Hypothalamus (tissue), 51 donors: ENCODE results near the gene IGFBP6.

Experiments used
- DNase-seq, 51 donors: peaks; one replicate each; lab custom pipeline; 2025; lab: John Stamatoyannopoulos, UW

IGFBP6 gene

GRCh38 chr12:53113951-53114350 lies 16.5 kb downstream of the IGFBP6 start:
- DNase-seq = no peak

- no peak for DNase-seq
These were observed 17.8 kb downstream of the IGFBP6 start for GRCh38 chr12:53115112-53115890.

- no peak for DNase-seq
These were observed 18.6 kb downstream of the IGFBP6 start for GRCh38 chr12:53115891-53116648.

- DNase-seq = no peak
These were observed 21.4 kb downstream of the IGFBP6 start for GRCh38 chr12:53118751-53119300.

- no peak for DNase-seq
These were observed 23.4 kb downstream of the IGFBP6 start for GRCh38 chr12:53120685-53121525.

- no peak for DNase-seq
These were observed 25.5 kb downstream of the IGFBP6 start for GRCh38 chr12:53122961-53123468.

- DNase-seq = no peak
These were observed 26.3 kb downstream of the IGFBP6 start for GRCh38 chr12:53123578-53124351.

GRCh38 chr12:53124352-53124723 lies 26.9 kb downstream of the IGFBP6 start:
- DNase-seq = no peak

- DNase-seq = no peak
These were observed 29.7 kb downstream of the IGFBP6 start for GRCh38 chr12:53127169-53127568.

GRCh38 chr12:53128780-53129569 lies 31.5 kb downstream of the IGFBP6 start:
- no peak for DNase-seq

- no peak for DNase-seq
These were observed 34.4 kb downstream of the IGFBP6 start for GRCh38 chr12:53131844-53132243.

- no peak for DNase-seq
These were observed 36.3 kb downstream of the IGFBP6 start for GRCh38 chr12:53133722-53134121.

GRCh38 chr12:53143355-53143754 lies 45.9 kb downstream of the IGFBP6 start:
- DNase-seq = no peak

GRCh38 chr12:53145383-53146260 lies 48.2 kb downstream of the IGFBP6 start:
- no peak for DNase-seq

- DNase-seq = no peak
These were observed 49.7 kb downstream of the IGFBP6 start for GRCh38 chr12:53147181-53147580.

GRCh38 chr12:53147653-53148052 lies 50.2 kb downstream of the IGFBP6 start:
- DNase-seq = no peak

- no peak for DNase-seq
These were observed 53.6 kb downstream of the IGFBP6 start for GRCh38 chr12:53151039-53151438.
